Stomach (tissue), 9 donors: Measurements from ENCODE around the gene MCM8. TPM values are rescaled to one million over a fixed set of nuclear protein-coding genes. Genes with fewer than 3 reads are reported as not detected.

ENCODE experiments used
- DNase-seq, 2 donors: peaks; one replicate each; pipeline versions ENCODE4 v3.0.0 to v3.0.0-alpha.2; 2013 to 2019
- H3K27ac ChIP-seq, 5 donors: fragments of 200-600 bp in 4 of 5; sonication (generic) in 4 of 5; one replicate each; pipeline ENCODE4 v1.5.1; 2013 to 2019; ENCODE audit warnings: mild to moderate bottlenecking in 1 of 5, moderate library complexity in 1 of 5
- H3K27me3 ChIP-seq, 3 donors: fragments of 200-600 bp; sonication (generic); one replicate each; pipeline ENCODE4 v1.5.1; 2017 to 2019; ENCODE audit warnings: mixed run types in 1 of 3
- H3K36me3 ChIP-seq, 4 donors: fragments of 200-600 bp; sonication (generic); 1 replicate in 3 of 4; 2 replicates in 1 of 4; pipeline ENCODE4 v1.5.1; 2016 to 2019
- H3K4me1 ChIP-seq, 4 donors: fragments of 200-600 bp; sonication (generic); one replicate each; pipeline ENCODE4 v1.5.1; 2016 to 2019
- H3K4me3 ChIP-seq, 4 donors: fragments of 200-600 bp; sonication (generic) in 3 of 4; one replicate each; pipeline ENCODE4 v1.5.1; 2016 to 2019; ENCODE audit warnings: mild to moderate bottlenecking in 1 of 4
- H3K9me3 ChIP-seq, 4 donors: fragments of 200-600 bp; sonication (generic); one replicate each; pipeline ENCODE4 v1.5.1; 2016 to 2019
- EP300 ChIP-seq: sonication (generic); formaldehyde crosslinking; IDR thresholded peaks from one replicate; pipeline ENCODE4 v1.6.1; 2017; ENCODE audit warnings: antibody characterized with exemption
- POLR2A ChIP-seq, 4 donors: fragments of 450-650 bp; IDR thresholded peaks; one replicate each; pipeline ENCODE4 v1.6.1; 2016; ENCODE audit warnings: antibody characterized with exemption in 4 of 4, control low read depth in 2 of 4, mild to moderate bottlenecking in 1 of 4, moderate library complexity in 1 of 4
- POLR2AphosphoS5 ChIP-seq, 3 donors: sonication (generic); formaldehyde crosslinking; IDR thresholded peaks; one replicate each; pipeline ENCODE4 v1.6.1; 2016; ENCODE audit warnings: antibody characterized with exemption in 3 of 3
- WGBS, 5 donors: extraction: QIAGEN DNeasy Blood & Tissue Kit in 3 of 5; methylation state at CpG; one replicate each; pipeline versions ENCODE4 v1.1.5 to v1.1.7; 2013 to 2018; 5-methylcytosine and 5-hydroxymethylcytosine counted together
- intact Hi-C: fragments of 100-400 bp; cut with DNase I; formaldehyde crosslinking; loops from one replicate; pipeline ENCODE4 v1.15.1; 2023; ENCODE audit warnings: low total_unique reads
- polyA plus RNA-seq, 3 donors: library from polyadenylated mRNA; stranded (reverse); fragments of 200-250 nt; gene quantifications; one replicate each; pipeline ENCODE4 v1.2.3, GENCODE V29; 2013
- total RNA-seq, 5 donors: library from RNA; depleted of rRNA; stranded (reverse); fragments of >200 nt; gene quantifications; one replicate each; pipeline versions ENCODE4 v1.1.0 to v1.2.3, GENCODE V29; 2014 to 2016
- TF ChIP-seq, protein P1 (sequence below), 7 experiments: fragments of 450-650 bp in 4 of 7; fragments of 200-600 bp in 3 of 7; sonication (generic) in 3 of 7; IDR thresholded peaks; one replicate each; pipeline ENCODE4 v1.5.1; 2016 to 2019; ENCODE audit warnings: antibody characterized with exemption in 7 of 7, control low read depth in 2 of 7, mild to moderate bottlenecking in 1 of 7
- donor health status: healthy with polysubstance abuse.
- donor health status: Bipolar disorder and iron deficiency.
- donor health status: healthy.

Gene MCM8
- total and polyA plus RNA-seq, 8 donors, result 2.1 to 39.3 (median 3.6) TPM

GRCh38 chr20:5935384-5935783, 15.1 kb upstream of the MCM8 start:
- intact Hi-C loops, result no loop called here

DNA sequence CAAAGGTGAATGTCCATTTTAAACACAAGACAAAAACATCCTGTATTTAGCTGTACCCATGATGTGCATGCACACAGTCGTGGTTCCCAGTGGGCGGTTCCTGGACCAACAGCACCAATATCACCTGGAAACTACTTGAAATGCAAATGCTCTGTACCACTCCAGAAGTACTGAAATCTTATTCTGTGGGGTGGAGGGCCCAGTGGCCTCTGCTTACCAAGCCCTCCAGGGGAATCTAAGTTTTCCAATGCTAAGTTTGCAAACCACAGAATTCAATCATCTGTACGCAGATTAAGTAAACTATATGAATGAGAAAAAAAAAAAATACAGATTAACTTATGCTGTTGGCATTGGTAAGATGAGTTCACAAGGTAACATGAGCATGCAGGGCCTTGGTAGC, 14.2 kb upstream of the MCM8 start:
- 51 to 72% (median 58%) methylated on average over 3 of the region's 3 CpGs for WGBS, 5 donors
- Histone ChIP-seq H3K36me3 (peaks cover 21 to 44% (median 42%) of the 10 kb centered on the region in 4 donors), H3K27me3 (no peaks in the 10 kb centered on the region), H3K4me3 (no peak overlapping the region), H3K9me3 (no peaks in the 10 kb centered on the region), H3K27ac (no peak overlapping the region), H3K4me1 (no peaks in the 10 kb centered on the region)
- TF ChIP-seq POLR2A (IDR thresholded peaks at IDR 0.05) (no peak), POLR2AphosphoS5 (IDR thresholded peaks at IDR 0.05) (no peak), EP300 (no peak)
- TF ChIP-seq, protein P1, sequence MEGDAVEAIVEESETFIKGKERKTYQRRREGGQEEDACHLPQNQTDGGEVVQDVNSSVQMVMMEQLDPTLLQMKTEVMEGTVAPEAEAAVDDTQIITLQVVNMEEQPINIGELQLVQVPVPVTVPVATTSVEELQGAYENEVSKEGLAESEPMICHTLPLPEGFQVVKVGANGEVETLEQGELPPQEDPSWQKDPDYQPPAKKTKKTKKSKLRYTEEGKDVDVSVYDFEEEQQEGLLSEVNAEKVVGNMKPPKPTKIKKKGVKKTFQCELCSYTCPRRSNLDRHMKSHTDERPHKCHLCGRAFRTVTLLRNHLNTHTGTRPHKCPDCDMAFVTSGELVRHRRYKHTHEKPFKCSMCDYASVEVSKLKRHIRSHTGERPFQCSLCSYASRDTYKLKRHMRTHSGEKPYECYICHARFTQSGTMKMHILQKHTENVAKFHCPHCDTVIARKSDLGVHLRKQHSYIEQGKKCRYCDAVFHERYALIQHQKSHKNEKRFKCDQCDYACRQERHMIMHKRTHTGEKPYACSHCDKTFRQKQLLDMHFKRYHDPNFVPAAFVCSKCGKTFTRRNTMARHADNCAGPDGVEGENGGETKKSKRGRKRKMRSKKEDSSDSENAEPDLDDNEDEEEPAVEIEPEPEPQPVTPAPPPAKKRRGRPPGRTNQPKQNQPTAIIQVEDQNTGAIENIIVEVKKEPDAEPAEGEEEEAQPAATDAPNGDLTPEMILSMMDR (IDR thresholded peaks at IDR 0.05), result no peak
- intact Hi-C loops, result no loop called here
- no peak for DNase-seq

More at GRCh38 chr20:5935384-5935783, 15.1 kb upstream of the MCM8 start:
- H3K36me3 ChIP-seq, result peaks cover 13 to 36% (median 34%) of the 10 kb centered on the region in 4 donors
- H3K27ac ChIP-seq, result no peak overlapping the region
- no peaks in the 10 kb centered on the region for H3K27me3 ChIP-seq
- WGBS, 5 donors, result 70 to 83% (median 80%) methylated on average over 1 of the region's 1 CpG
- H3K4me1 ChIP-seq, result no peaks in the 10 kb centered on the region
- no peak for DNase-seq
- H3K4me3 ChIP-seq, result no peak overlapping the region
- H3K9me3 ChIP-seq, result no peaks in the 10 kb centered on the region
- TF ChIP-seq, protein P1 (IDR thresholded peaks at IDR 0.05), result no peak
- no peak for TF ChIP-seq POLR2AphosphoS5 (IDR thresholded peaks at IDR 0.05)
- TF ChIP-seq EP300, result no peak
- no peak for TF ChIP-seq POLR2A (IDR thresholded peaks at IDR 0.05)

DNA sequence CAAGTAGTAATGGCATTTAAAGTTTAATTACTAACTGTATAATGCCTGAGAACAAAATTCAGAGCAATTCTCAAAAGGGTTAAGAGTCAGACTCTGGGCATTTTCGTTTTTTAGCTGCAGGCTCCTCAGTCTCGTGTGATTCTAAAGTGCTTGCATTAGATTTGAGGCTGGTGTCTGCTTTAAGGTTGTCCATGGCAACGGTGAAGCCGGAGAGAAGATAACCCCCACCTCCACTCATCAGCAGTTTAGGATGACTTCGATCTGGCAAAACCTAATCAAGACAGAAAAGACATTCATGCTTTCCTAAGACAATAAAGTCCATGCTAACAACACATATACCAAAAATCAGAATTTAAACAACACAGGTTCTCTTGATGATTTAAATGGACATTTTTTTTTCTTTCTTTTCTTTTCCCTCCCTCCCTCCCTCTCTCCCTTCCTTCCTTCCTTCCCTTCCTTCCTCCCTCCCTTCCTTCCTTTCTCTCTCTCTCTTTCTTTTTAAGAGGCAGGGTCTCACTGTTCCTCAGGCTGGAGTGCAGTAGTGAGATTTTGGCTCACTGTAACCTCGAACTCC, 11.9 kb upstream of the MCM8 start:
- Histone ChIP-seq H3K27ac (no peak overlapping the region), H3K4me3 (no peak overlapping the region), H3K4me1 (no peaks in the 10 kb centered on the region), H3K36me3 (peaks cover 42 to 67% (median 65%) of the 10 kb centered on the region in 4 donors), H3K9me3 (no peaks in the 10 kb centered on the region), H3K27me3 (no peaks in the 10 kb centered on the region)
- intact Hi-C loops, result no loop called here
- WGBS, 5 donors, result 65 to 78% (median 77%) methylated on average over 6 of the region's 6 CpGs
- TF ChIP-seq, protein P1 (IDR thresholded peaks at IDR 0.05), result no peak
- TF ChIP-seq EP300 (no peak), POLR2AphosphoS5 (IDR thresholded peaks at IDR 0.05) (no peak), POLR2A (IDR thresholded peaks at IDR 0.05) (no peak)
- DNase-seq, result no peak

GRCh38 chr20:5945963-5946362, 4.5 kb upstream of the MCM8 start:
- no peak for DNase-seq
- Histone ChIP-seq H3K36me3 (peaks cover 26 to 73% (median 66%) of the 10 kb centered on the region in 4 donors), H3K27me3 (no peaks in the 10 kb centered on the region), H3K9me3 (no peaks in the 10 kb centered on the region), H3K4me1 (peaks cover 7 to 31% (median 16%) of the 10 kb centered on the region in 4 donors), H3K27ac (no peak overlapping the region), H3K4me3 (no peak overlapping the region)
- intact Hi-C loops, result no loop called here
- TF ChIP-seq POLR2A (IDR thresholded peaks at IDR 0.05), result no peak
- no peak for TF ChIP-seq EP300
- TF ChIP-seq, protein P1 (IDR thresholded peaks at IDR 0.05), result no peak
- no peak for TF ChIP-seq POLR2AphosphoS5 (IDR thresholded peaks at IDR 0.05)
- 69 to 87% (median 76%) methylated on average over 3 of the region's 3 CpGs for WGBS, 5 donors
